B cell (primary cell): ENCODE data around the gene SPATA25. TPM values are rescaled to one million over a fixed set of nuclear protein-coding genes. Genes with fewer than 3 reads are reported as not detected.
"Not testable (repeated sequence)": the region's sequence is repeated elsewhere in the genome, so short reads cannot be mapped to it uniquely, and the experiment has no call there.

Experiments used
- ATAC-seq: fragments of 200-7000 bp; cut with Tn5 transposase; one replicate; pipeline ENCODE4 v1.10.0; 2021; ENCODE audit warnings: low read depth, mild to moderate bottlenecking, moderate number of reproducible peaks, moderate library complexity
- CTCF ChIA-PET: fragments of 350-600 bp; sonication (Branson Sonifier 250); formaldehyde crosslinking; loops from one replicate; lab custom pipeline; 2021; ENCODE audit warnings: antibody characterized with exemption, inconsistent platforms; lab: Charles Lee
- POLR2A ChIA-PET: fragments of 350-600 bp; sonication (Branson Sonifier 250); formaldehyde crosslinking; loops from one replicate; lab custom pipeline; 2021; ENCODE audit warnings: antibody characterized with exemption; lab: Charles Lee
- DNase-seq: peaks from one replicate; pipeline ENCODE4 v3.0.0; 2013
- H2AFZ ChIP-seq: 2 replicates; pipeline ENCODE4 v1.6.1; 2012; ENCODE audit warnings: mild to moderate bottlenecking, low read depth, low read length; ENCODE audit not compliant: insufficient read depth, poor library complexity, severe bottlenecking
- H3K27ac ChIP-seq, 2 donors: 1 replicate in 1 of 2; 2 replicates in 1 of 2; pipeline ENCODE4 v1.5.1; 2012 to 2013; ENCODE audit warnings: low read length in 2 of 2, mild to moderate bottlenecking in 2 of 2, moderate library complexity in 1 of 2
- H3K27me3 ChIP-seq, 4 experiments: fragments of 200-600 bp in 1 of 4; sonication (generic) in 1 of 4; replicated peaks in 1 of 4; 1 replicate in 2 of 4; 2 replicates in 2 of 4; pipeline versions ENCODE4 v1.6.1 to v1.7.0; 2013 to 2016; ENCODE audit warnings: low read length in 3 of 4, mild to moderate bottlenecking in 2 of 4, mixed read lengths in 1 of 4, moderate library complexity in 1 of 4; ENCODE audit not compliant: insufficient read depth in 4 of 4, control insufficient read depth in 3 of 4; ENCODE audit errors: control extremely low read depth in 1 of 4
- H3K36me3 ChIP-seq, 2 experiments: replicated peaks in 1 of 2; 1 replicate in 1 of 2; 2 replicates in 1 of 2; pipeline versions ENCODE4 v1.6.1 to v1.7.1; 2013; ENCODE audit warnings: low read length in 1 of 2; ENCODE audit not compliant: insufficient read depth in 2 of 2, control insufficient read depth in 1 of 2; ENCODE audit errors: control extremely low read depth in 1 of 2, extremely low read depth in 1 of 2
- H3K4me1 ChIP-seq, 2 donors: fragments of 200-600 bp in 1 of 2; sonication (generic) in 1 of 2; 1 replicate in 1 of 2; 2 replicates in 1 of 2; pipeline versions ENCODE4 v1.5.1 to v1.6.1; 2013 to 2017; ENCODE audit warnings: low read length in 2 of 2; ENCODE audit not compliant: control insufficient read depth in 2 of 2, insufficient read depth in 2 of 2
- H3K4me2 ChIP-seq: replicated peaks from 2 replicates; pipeline ENCODE3; 2012; ENCODE audit warnings: mild to moderate bottlenecking, low read depth, low read length; ENCODE audit not compliant: poor library complexity, severe bottlenecking
- H3K4me3 ChIP-seq, 5 experiments: fragments of 200-600 bp in 1 of 5; sonication (generic) in 1 of 5; 1 replicate in 3 of 5; 2 replicates in 2 of 5; pipeline versions ENCODE4 v1.5.1 to v1.7.0; 2011 to 2016; ENCODE audit warnings: low read length in 4 of 5, mild to moderate bottlenecking in 4 of 5, low read depth in 2 of 5, control low read depth in 1 of 5, moderate library complexity in 1 of 5; ENCODE audit not compliant: insufficient read depth in 1 of 5; ENCODE audit errors: control extremely low read depth in 1 of 5, extremely low read depth in 1 of 5
- H3K79me2 ChIP-seq: fragments of 200-600 bp; sonication (generic); one replicate; pipeline ENCODE4 v1.6.0; 2016; ENCODE audit warnings: low read length; ENCODE audit not compliant: control insufficient read depth, insufficient read depth
- H3K9ac ChIP-seq: fragments of 200-600 bp; sonication (generic); 2 replicates; pipeline ENCODE4 v1.6.1; 2017; ENCODE audit warnings: mild to moderate bottlenecking, low read length, moderate library complexity
- H3K9me3 ChIP-seq, 3 donors: one replicate each; pipeline versions ENCODE4 v1.6.1 to v1.7.1; 2013; ENCODE audit warnings: low read length in 2 of 3; ENCODE audit not compliant: control insufficient read depth in 2 of 3, insufficient read depth in 1 of 3; ENCODE audit errors: control extremely low read depth in 1 of 3
- H4K20me1 ChIP-seq: 2 replicates; pipeline ENCODE4 v1.6.0; 2012; ENCODE audit warnings: mild to moderate bottlenecking, low read length; ENCODE audit not compliant: insufficient read depth, control insufficient read depth, poor library complexity, severe bottlenecking
- H3K27ac Mint-ChIP-seq: one replicate; pipeline ENCODE4 v1.8.0; 2021; ENCODE audit warnings: mixed read lengths
- H3K27me3 Mint-ChIP-seq: one replicate; pipeline ENCODE4 v1.8.0; 2021; ENCODE audit warnings: mixed read lengths
- H3K4me1 Mint-ChIP-seq: one replicate; pipeline ENCODE4 v1.8.0; 2021; ENCODE audit warnings: mixed read lengths
- H3K4me3 Mint-ChIP-seq: one replicate; pipeline ENCODE4 v1.8.0; 2021; ENCODE audit warnings: mixed read lengths
- H3K9me3 Mint-ChIP-seq: one replicate; pipeline ENCODE4 v1.8.0; 2022; ENCODE audit warnings: mixed read lengths; ENCODE audit not compliant: insufficient read depth
- EZH2 ChIP-seq: IDR thresholded peaks from 2 replicates; pipeline ENCODE4 v1.6.1; 2012; ENCODE audit warnings: borderline replicate concordance, low read depth, mild to moderate bottlenecking, moderate library complexity, low read length; ENCODE audit not compliant: insufficient read depth, poor library complexity, severe bottlenecking
- WGBS: methylation state at CpG from one replicate; pipeline ENCODE4 v1.1.5; 2013; ENCODE audit warnings: missing lambda C conversion rate; ENCODE audit not compliant: insufficient coverage; 5-methylcytosine and 5-hydroxymethylcytosine counted together
- intact Hi-C: fragments of 100-400 bp; cut with micrococcal nuclease; formaldehyde crosslinking; loops from one replicate; pipeline ENCODE4 v1.10.0; 2022
- polyA plus RNA-seq: library from polyadenylated mRNA; depleted of rRNA; stranded (reverse); fragments of >200 nt; gene quantifications from 2 replicates; pipeline ENCODE4 v1.2.3, GENCODE V29; 2012
- total RNA-seq, 2 donors: library from RNA; stranded (reverse); fragments of 120-200 nt in 1 of 2; gene quantifications; 1 replicate in 1 of 2; 2 replicates in 1 of 2; pipeline versions ENCODE4 v1.2.3 to v1.2.4, GENCODE V29; 2013 to 2022
- TF ChIP-seq, protein P1 (sequence below): fragments of 200-600 bp; IDR thresholded peaks from one replicate; pipeline ENCODE4 v1.8.0; 2022; ENCODE audit warnings: antibody characterized with exemption, mild to moderate bottlenecking

SPATA25 gene
- total and polyA plus RNA-seq, 2 donors (not counting 1 experiment from before 2014, with no cell fraction given): 2.5 to 2.9 TPM

DNA sequence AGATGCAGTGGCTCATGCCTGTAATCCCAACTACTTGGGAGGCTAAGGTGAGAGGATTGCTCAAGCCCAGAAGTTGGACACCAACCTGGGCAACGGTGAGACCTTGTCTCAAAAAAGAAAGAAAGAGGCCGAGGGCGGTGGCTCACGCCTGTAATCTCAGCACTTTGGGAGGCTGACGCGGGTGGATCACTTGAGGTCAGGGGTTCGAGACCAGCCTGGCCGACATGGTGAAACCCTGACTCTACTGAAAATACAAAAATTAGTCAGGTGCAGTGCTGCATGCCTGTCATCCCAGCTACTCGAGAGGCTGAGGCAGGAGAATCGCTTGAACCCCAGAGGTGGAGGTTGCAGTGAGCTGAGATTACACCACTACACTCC, 13.3 kb downstream of the SPATA25 start:
- H3K36me3 ChIP-seq: peaks cover 2 to 24% of the 10 kb centered on the region in 2 experiments
- 99% methylated on average over 8 of the region's 10 CpGs for WGBS
- H4K20me1 ChIP-seq, CTCF ChIA-PET, intact Hi-C loops, H3K27ac ChIP-seq, H2AFZ ChIP-seq, H3K9me3 Mint-ChIP-seq, H3K27ac Mint-ChIP-seq, H3K27me3 Mint-ChIP-seq, H3K4me3 Mint-ChIP-seq, H3K9ac ChIP-seq, H3K4me1 ChIP-seq, H3K4me3 ChIP-seq, H3K9me3 ChIP-seq, H3K27me3 ChIP-seq, ATAC-seq, H3K4me2 ChIP-seq, H3K4me1 Mint-ChIP-seq, DNase-seq, H3K79me2 ChIP-seq: not testable (repeated sequence)
- POLR2A ChIA-PET: interaction anchor here (1.2 to 1.6 kb wide), 2 partner anchors 35 to 61 kb away, joined by 3 to 6 read pairs; partner anchors contain the start of gene PCIF1

DNA sequence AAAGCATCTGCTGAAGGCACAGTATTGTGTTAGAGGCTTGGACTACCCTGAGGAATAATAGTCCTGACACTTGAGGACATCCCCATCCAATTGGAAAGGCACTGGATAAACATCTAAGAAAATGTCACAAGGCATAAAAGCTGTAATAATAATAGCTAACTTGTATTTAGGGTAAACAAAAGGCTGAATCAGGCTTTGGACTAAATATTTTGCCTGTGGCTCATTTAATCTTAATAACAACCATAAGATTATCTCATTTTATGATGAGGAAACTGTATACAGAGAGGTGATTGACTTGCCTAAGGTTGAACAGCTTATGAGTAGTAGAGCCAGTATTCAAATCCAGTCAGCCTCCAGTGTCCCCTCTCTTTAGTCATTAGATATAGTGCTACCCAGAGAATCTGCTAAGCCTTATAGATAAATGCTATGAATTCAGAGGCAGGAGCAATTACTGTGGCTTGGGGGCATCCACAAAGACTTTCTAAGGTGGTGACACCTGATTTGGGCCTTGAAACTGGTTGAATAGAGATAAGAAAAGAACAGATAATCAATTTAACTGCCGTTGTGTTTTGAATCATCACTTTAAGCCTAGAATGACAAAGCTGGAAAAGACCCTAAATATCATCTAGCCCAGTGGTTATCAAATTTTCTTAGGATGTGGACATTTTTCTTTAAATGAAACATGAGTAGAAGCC, 13.9 kb downstream of the SPATA25 start:
- no CpG with 5 or more reads among the region's 1 CpG for WGBS
- H3K4me3 ChIP-seq: no peak overlapping the region
- no peak overlapping the region for H3K9ac ChIP-seq
- no peak overlapping the region for H3K27ac ChIP-seq
- H3K27me3 ChIP-seq: no peaks in the 10 kb centered on the region
- H3K9me3 ChIP-seq: no peaks in the 10 kb centered on the region
- CTCF ChIA-PET: interaction anchor here (1.4 kb wide), 1 partner anchor 32 kb away, joined by 3 read pairs; no protein-coding TSS in a partner anchor
- peaks cover 2 to 24% of the 10 kb centered on the region in 2 experiments for H3K36me3 ChIP-seq
- no peaks in the 10 kb centered on the region for H3K79me2 ChIP-seq
- no peaks in the 10 kb centered on the region for H3K9me3 Mint-ChIP-seq
- no peak overlapping the region for H2AFZ ChIP-seq
- H3K4me1 Mint-ChIP-seq: no peaks in the 10 kb centered on the region
- no peak for ATAC-seq
- H3K27me3 Mint-ChIP-seq: no peaks in the 10 kb centered on the region
- no peak overlapping the region for H3K4me2 ChIP-seq
- no peak overlapping the region for H3K4me3 Mint-ChIP-seq
- H4K20me1 ChIP-seq: no peaks in the 10 kb centered on the region
- TF ChIP-seq, protein P1, sequence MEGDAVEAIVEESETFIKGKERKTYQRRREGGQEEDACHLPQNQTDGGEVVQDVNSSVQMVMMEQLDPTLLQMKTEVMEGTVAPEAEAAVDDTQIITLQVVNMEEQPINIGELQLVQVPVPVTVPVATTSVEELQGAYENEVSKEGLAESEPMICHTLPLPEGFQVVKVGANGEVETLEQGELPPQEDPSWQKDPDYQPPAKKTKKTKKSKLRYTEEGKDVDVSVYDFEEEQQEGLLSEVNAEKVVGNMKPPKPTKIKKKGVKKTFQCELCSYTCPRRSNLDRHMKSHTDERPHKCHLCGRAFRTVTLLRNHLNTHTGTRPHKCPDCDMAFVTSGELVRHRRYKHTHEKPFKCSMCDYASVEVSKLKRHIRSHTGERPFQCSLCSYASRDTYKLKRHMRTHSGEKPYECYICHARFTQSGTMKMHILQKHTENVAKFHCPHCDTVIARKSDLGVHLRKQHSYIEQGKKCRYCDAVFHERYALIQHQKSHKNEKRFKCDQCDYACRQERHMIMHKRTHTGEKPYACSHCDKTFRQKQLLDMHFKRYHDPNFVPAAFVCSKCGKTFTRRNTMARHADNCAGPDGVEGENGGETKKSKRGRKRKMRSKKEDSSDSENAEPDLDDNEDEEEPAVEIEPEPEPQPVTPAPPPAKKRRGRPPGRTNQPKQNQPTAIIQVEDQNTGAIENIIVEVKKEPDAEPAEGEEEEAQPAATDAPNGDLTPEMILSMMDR: no peak
- no peak for TF ChIP-seq EZH2
- no peak for DNase-seq
- POLR2A ChIA-PET: interaction anchor here (1.6 kb wide), 1 partner anchor 61 kb away, joined by 3 read pairs; the partner anchor contains the start of gene PCIF1
- no peaks in the 10 kb centered on the region for H3K4me1 ChIP-seq
- H3K27ac Mint-ChIP-seq: no peak overlapping the region
- intact Hi-C loops: no loop called here
